Smooth muscle cell (in vitro differentiated cells): ENCODE results near the gene PDK3. TPM values are rescaled to one million over a fixed set of nuclear protein-coding genes. Genes with fewer than 3 reads are reported as not detected.

Experiments
- DNase-seq: peaks from one replicate; lab custom pipeline; 2025; ENCODE audit not compliant: unreplicated experiment; lab: John Stamatoyannopoulos, UW
- H2AFZ ChIP-seq: fragments of 200-600 bp; sonication (generic); 2 replicates; pipeline ENCODE4 v1.6.0; 2016; ENCODE audit warnings: antibody characterized with exemption, low read depth, mild to moderate bottlenecking
- H3F3A ChIP-seq: fragments of 200-600 bp; sonication (generic); 2 replicates; pipeline ENCODE4 v1.6.0; 2017; ENCODE audit warnings: antibody characterized with exemption, low read depth
- H3K27ac ChIP-seq: fragments of 200-600 bp; sonication (generic); 2 replicates; pipeline ENCODE4 v1.5.1; 2016; ENCODE audit warnings: low read depth, mild to moderate bottlenecking
- H3K27me3 ChIP-seq: fragments of 200-600 bp; sonication (generic); 2 replicates; pipeline ENCODE4 v1.6.1; 2016; ENCODE audit warnings: low read depth, mild to moderate bottlenecking
- H3K36me3 ChIP-seq: fragments of 200-600 bp; sonication (generic); 2 replicates; pipeline ENCODE4 v1.5.1; 2016; ENCODE audit warnings: low read depth
- H3K4me1 ChIP-seq: fragments of 200-600 bp; sonication (generic); 2 replicates; pipeline ENCODE4 v1.5.1; 2016; ENCODE audit warnings: low read depth
- H3K4me2 ChIP-seq: fragments of 200-600 bp; sonication (generic); 2 replicates; pipeline ENCODE4 v1.6.0; 2016; ENCODE audit warnings: mild to moderate bottlenecking
- H3K4me3 ChIP-seq: fragments of 200-600 bp; sonication (generic); 2 replicates; pipeline ENCODE4 v1.5.1; 2016; ENCODE audit warnings: mild to moderate bottlenecking
- H3K79me2 ChIP-seq: fragments of 200-600 bp; sonication (generic); 2 replicates; pipeline ENCODE4 v1.6.0; 2016; ENCODE audit warnings: low read depth, mild to moderate bottlenecking
- H3K9ac ChIP-seq: fragments of 200-600 bp; sonication (generic); 2 replicates; pipeline ENCODE4 v1.6.0; 2016; ENCODE audit warnings: low read depth
- H3K9me3 ChIP-seq: fragments of 200-600 bp; sonication (generic); replicated peaks from 2 replicates; pipeline ENCODE4 v1.5.1; 2016; ENCODE audit warnings: low read depth
- H4K20me1 ChIP-seq: fragments of 200-600 bp; sonication (generic); 2 replicates; pipeline ENCODE4 v1.6.0; 2016; ENCODE audit warnings: low read depth
- CTCF ChIP-seq: fragments of 200-600 bp; sonication (generic); IDR thresholded peaks from 2 replicates; pipeline ENCODE4 v1.5.1; 2017; ENCODE audit warnings: borderline replicate concordance, mild to moderate bottlenecking, antibody characterized with exemption; ENCODE audit not compliant: insufficient read depth, poor library complexity, severe bottlenecking
- WGBS: methylation state at CpG from one replicate; pipeline ENCODE4 v1.1.7; 2016; ENCODE audit warnings: low lambda C conversion rate; 5-methylcytosine and 5-hydroxymethylcytosine counted together
- polyA plus RNA-seq: library from polyadenylated mRNA; unstranded; fragments of >200 nt; fragmentation: Nextera tagmentation; extraction: Ambion mirVana; gene quantifications from 2 replicates; pipeline ENCODE4 v1.2.1, GENCODE V29; 2016
- total RNA-seq: library from RNA; depleted of rRNA; stranded (reverse); fragments of >200 nt; gene quantifications from 2 replicates; pipeline ENCODE4 v1.2.3, GENCODE V29; 2014

The PDK3 gene
- total and polyA plus RNA-seq, 2 experiments from 2014 or later = 27.1 to 30.7 TPM

DNA sequence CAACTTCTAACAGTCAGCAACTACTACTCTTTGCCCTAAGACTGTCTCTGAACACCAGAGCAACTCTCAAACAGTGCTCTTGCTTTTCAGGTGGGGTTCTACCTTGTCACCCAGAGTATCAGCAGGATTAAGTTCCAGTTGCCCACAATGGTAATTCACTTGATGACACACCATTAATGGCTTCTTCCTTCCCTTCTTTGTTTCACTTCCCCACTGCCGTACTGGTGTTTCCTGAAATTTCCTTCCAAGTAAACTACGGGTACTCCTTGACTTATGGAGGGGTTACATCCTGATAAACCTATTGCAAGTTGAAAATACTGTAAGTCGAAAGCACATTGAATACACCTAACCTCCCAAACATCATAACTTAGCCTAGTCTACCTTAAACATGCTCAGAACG, 36.6 kb upstream of the PDK3 start:
- TF ChIP-seq CTCF = no peak
- Histone ChIP-seq H3K4me1 (no peaks in the 10 kb centered on the region), H2AFZ (no peak overlapping the region), H3K27ac (no peak overlapping the region), H3K4me3 (no peak overlapping the region), H3K27me3 (no peaks in the 10 kb centered on the region), H3K4me2 (no peak overlapping the region), H4K20me1 (no peaks in the 10 kb centered on the region), H3K79me2 (no peaks in the 10 kb centered on the region), H3K9me3 (no peaks in the 10 kb centered on the region), H3K9ac (no peak overlapping the region), H3F3A (no peaks in the 10 kb centered on the region), H3K36me3 (no peaks in the 10 kb centered on the region)
- 92% methylated on average over 4 of the region's 4 CpGs for WGBS
- no peak for DNase-seq

DNA sequence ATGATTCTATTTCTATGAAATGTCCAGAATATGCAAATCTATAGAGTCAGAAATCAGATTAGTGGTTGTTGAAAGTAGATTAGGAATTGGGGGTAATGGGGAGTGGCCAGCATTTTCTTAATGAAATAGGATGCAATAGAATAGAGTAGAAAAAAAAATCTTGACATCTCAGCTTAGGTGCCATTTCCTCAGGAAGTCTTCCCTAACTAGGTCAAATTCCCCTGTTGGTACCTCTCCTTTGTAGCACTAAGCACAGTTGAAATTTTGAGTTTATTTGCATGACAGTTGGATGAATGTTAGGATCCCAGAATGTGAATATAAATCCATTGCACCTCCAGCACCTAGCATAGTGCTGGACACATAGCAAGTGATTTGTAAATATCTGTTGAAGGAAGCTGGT, 30.0 kb upstream of the PDK3 start:
- H3K4me2 ChIP-seq = no peak overlapping the region
- no peaks in the 10 kb centered on the region for H3F3A ChIP-seq
- H3K4me3 ChIP-seq = no peak overlapping the region
- no peak for DNase-seq
- no peaks in the 10 kb centered on the region for H3K4me1 ChIP-seq
- H2AFZ ChIP-seq = no peak overlapping the region
- no peaks in the 10 kb centered on the region for H4K20me1 ChIP-seq
- H3K79me2 ChIP-seq = no peaks in the 10 kb centered on the region
- H3K9ac ChIP-seq = no peak overlapping the region
- TF ChIP-seq CTCF = no peak
- no peaks in the 10 kb centered on the region for H3K9me3 ChIP-seq
- H3K27me3 ChIP-seq = no peaks in the 10 kb centered on the region
- no peaks in the 10 kb centered on the region for H3K36me3 ChIP-seq
- no peak overlapping the region for H3K27ac ChIP-seq

GRCh38 chrX:24443918-24444317, 21.2 kb upstream of the PDK3 start:
- Histone ChIP-seq H4K20me1 (no peaks in the 10 kb centered on the region), H3F3A (no peaks in the 10 kb centered on the region), H3K4me3 (no peak overlapping the region), H2AFZ (no peak overlapping the region), H3K36me3 (no peaks in the 10 kb centered on the region), H3K9me3 (no peaks in the 10 kb centered on the region), H3K4me1 (no peaks in the 10 kb centered on the region), H3K4me2 (no peak overlapping the region), H3K27ac (no peak overlapping the region), H3K27me3 (no peaks in the 10 kb centered on the region), H3K9ac (no peak overlapping the region), H3K79me2 (no peaks in the 10 kb centered on the region)
- no peak for DNase-seq
- TF ChIP-seq CTCF = no peak
- WGBS = 76% methylated on average over 4 of the region's 4 CpGs

DNA sequence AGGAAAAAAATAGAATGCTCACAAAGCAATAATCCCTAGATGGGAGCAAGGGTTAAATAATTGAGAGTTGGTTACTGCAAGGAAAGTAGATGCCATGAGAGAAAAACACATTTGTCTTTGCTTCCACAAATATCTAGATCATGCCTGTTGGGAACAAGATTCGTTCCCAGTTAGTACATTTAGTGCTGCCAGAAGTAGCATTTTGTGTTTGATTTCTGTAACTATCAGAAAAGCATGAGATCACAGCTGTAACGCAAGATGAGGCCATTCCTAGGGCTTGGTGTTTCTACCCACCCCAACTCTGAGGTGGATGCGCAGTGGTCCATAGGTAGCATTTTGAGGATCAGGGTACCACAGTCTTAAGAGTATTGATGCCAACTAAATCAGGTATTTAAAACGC, 20.4 kb upstream of the PDK3 start:
- WGBS = 96% methylated on average over 4 of the region's 4 CpGs
- no peak overlapping the region for H3K4me2 ChIP-seq

More for the DNA sequence above, 20.4 kb upstream of the PDK3 start:
- Histone ChIP-seq H4K20me1 (no peaks in the 10 kb centered on the region), H3K9ac (no peak overlapping the region), H3F3A (no peaks in the 10 kb centered on the region), H3K27me3 (no peaks in the 10 kb centered on the region), H3K4me1 (no peaks in the 10 kb centered on the region), H3K36me3 (no peaks in the 10 kb centered on the region), H3K9me3 (no peaks in the 10 kb centered on the region), H3K4me3 (no peak overlapping the region), H3K79me2 (no peaks in the 10 kb centered on the region), H3K27ac (no peak overlapping the region), H2AFZ (no peak overlapping the region)
- TF ChIP-seq CTCF = no peak
- no peak for DNase-seq
